K562 (cell line): Measurements from ENCODE around the gene FBLN2. TPM values are rescaled to one million over a fixed set of nuclear protein-coding genes. Genes with fewer than 3 reads are reported as not detected.

Source experiments
- ELF1 ChIP-seq: fragments of 200-800 bp; sonication (Bioruptor generic); IDR thresholded peaks from 2 replicates; pipeline ENCODE4 v1.6.1; 2016; ENCODE audit warnings: missing genetic modification characterization, missing compliant biosample characterization
- ELK1 ChIP-seq: sonication (generic); formaldehyde crosslinking; IDR thresholded peaks from 2 replicates; pipeline ENCODE4 v1.8.1; 2022; ENCODE audit warnings: missing genetic modification reagents
- HOXB6 ChIP-seq: fragments of 250-450 bp; sonication (Bioruptor Pico); IDR thresholded peaks from 2 replicates; pipeline ENCODE4 v1.5.1; 2022; ENCODE audit warnings: mild to moderate bottlenecking, borderline replicate concordance
- RBM25 ChIP-seq: fragments of 200-400 bp; formaldehyde crosslinking; IDR thresholded peaks from 2 replicates; pipeline ENCODE4 v1.6.1; 2018; ENCODE audit warnings: low read length, low read depth, moderate library complexity; ENCODE audit not compliant: severe bottlenecking
- USF1 ChIP-seq: sonication (generic); formaldehyde crosslinking; IDR thresholded peaks from 2 replicates; pipeline ENCODE4 v1.9.0; 2022; ENCODE audit warnings: mild to moderate bottlenecking, missing genetic modification reagents
- XRCC3 ChIP-seq: fragments of 450-650 bp; IDR thresholded peaks from 2 replicates; pipeline ENCODE4 v1.6.1; 2017; ENCODE audit warnings: mild to moderate bottlenecking, moderate library complexity
- ZFP36 ChIP-seq: fragments of 150-350 bp; IDR thresholded peaks from 2 replicates; pipeline ENCODE4 v1.6.1; 2018; ENCODE audit warnings: low read length, low read depth; ENCODE audit not compliant: partially characterized antibody
- polyA plus RNA-seq, 8 experiments: library from polyadenylated mRNA; depleted of rRNA in 4 of 8; stranded (reverse) in 5 of 8; unstranded in 3 of 8; fragments of >200 nt; fragmentation: Nextera tagmentation in 2 of 8; fragmentation: Illumina TruSeq in 1 of 8; extraction: Ambion mirVana in 2 of 8; extraction: Trizol in 1 of 8; gene quantifications; 2 replicates each; pipeline versions ENCODE4 v1.2.1 to v1.2.3, GENCODE V29; 2011 to 2014; ENCODE audit warnings: inconsistent platforms in 1 of 8, missing spikeins in 1 of 8
- total RNA-seq, 7 experiments: library from RNA; depleted of rRNA in 6 of 7; stranded (reverse); fragments of >200 nt in 6 of 7; fragmentation: Illumina TruSeq in 2 of 7; extraction: Trizol in 2 of 7; gene quantifications; 2 replicates each; pipeline versions ENCODE4 v1.2.1 to v1.2.3, GENCODE V29; 2011 to 2021; ENCODE audit warnings: low replicate concordance in 1 of 7
- TF ChIP-seq, protein P1 (sequence below), 2 experiments: fragments of 450-650 bp; formaldehyde crosslinking in 1 of 2; IDR thresholded peaks; 2 replicates each; pipeline versions ENCODE4 v1.4.0 to v1.6.1; 2014 to 2020; ENCODE audit warnings: mild to moderate bottlenecking in 2 of 2, borderline replicate concordance in 1 of 2, low read depth in 1 of 2
- TF ChIP-seq, protein P2 (sequence below): sonication (generic); formaldehyde crosslinking; IDR thresholded peaks from 2 replicates; pipeline ENCODE4 v1.8.0; 2022; ENCODE audit warnings: mild to moderate bottlenecking, missing genetic modification reagents
- TF ChIP-seq, protein P3 (sequence below), 2 experiments: fragments of 200-800 bp in 1 of 2; sonication (Bioruptor generic) in 1 of 2; sonication (generic) in 1 of 2; formaldehyde crosslinking in 1 of 2; IDR thresholded peaks in 1 of 2; conservative IDR thresholded peaks in 1 of 2; 2 replicates each; pipeline versions ENCODE4 v1.5.0 to v1.6.1; 2016 to 2020; ENCODE audit warnings: missing compliant biosample characterization in 1 of 2, missing genetic modification characterization in 1 of 2, missing genetic modification reagents in 1 of 2
- TF ChIP-seq, protein P4 (sequence below): fragments of 250-450 bp; sonication (Bioruptor Pico); IDR thresholded peaks from 2 replicates; pipeline ENCODE4 v1.8.0; 2022; ENCODE audit warnings: moderate library complexity, mild to moderate bottlenecking, inconsistent platforms

The FBLN2 gene
- total and polyA plus RNA-seq, 9 of the 15 experiments (the other 6 are each of a cell fraction or from before 2014, with no cell fraction given), result 0.03 to 0.10 (median 0.04) TPM; not detected in 6

DNA sequence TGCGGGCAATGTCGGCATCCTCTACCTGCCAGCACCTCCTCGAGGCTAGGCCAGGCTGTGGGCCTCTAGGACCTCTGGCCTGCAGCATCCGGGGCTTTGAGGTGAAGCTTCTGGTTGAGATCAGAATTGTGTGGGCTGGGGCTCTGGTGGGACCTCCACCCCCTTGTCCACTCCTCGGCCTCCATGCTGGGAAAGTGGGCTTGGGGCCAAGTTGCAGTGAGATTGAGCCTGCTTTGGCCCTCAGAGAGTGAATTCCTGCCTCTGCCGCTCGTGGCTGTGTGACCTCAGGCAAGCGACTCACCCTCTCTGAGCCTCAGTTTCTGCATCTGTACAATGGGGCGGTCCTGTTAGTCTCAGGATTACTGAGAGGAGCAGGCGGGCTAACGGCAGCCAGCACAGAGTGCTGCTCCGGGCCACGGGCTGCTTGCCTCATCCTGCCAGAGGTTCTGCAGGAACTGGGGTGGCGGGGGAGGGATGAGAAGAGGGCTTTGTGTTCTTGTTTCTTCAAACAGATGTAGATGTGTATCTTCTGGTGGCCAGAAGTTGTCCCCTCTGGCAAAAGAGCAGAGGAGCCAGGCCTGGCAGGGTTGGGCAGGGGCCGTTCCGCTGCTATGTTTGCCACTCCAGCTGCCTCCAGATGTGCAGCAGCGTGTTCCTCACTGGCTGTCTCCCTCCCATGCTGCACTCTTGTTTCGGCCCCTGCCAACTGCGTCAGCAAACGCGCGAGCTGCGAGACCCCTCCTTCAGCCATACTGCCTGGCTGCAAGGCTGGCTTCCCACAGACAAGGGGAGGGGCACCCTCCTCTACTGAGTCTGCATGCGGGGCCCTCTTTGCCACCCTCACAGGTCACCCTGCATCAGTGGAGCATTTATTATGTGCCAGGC, 33.7 kb downstream of the FBLN2 start (continued):
- TF ChIP-seq RBM25 (peak; percentile 91), USF1 (CRISPR knock-in tag) (no peak), HOXB6 (CRISPR knock-in tag) (no peak), ELF1 (tag) (no peak), ELK1 (CRISPR knock-in tag) (no peak), ZFP36 (peak; percentile 85), XRCC3 (no peak)
- TF ChIP-seq, protein P1, sequence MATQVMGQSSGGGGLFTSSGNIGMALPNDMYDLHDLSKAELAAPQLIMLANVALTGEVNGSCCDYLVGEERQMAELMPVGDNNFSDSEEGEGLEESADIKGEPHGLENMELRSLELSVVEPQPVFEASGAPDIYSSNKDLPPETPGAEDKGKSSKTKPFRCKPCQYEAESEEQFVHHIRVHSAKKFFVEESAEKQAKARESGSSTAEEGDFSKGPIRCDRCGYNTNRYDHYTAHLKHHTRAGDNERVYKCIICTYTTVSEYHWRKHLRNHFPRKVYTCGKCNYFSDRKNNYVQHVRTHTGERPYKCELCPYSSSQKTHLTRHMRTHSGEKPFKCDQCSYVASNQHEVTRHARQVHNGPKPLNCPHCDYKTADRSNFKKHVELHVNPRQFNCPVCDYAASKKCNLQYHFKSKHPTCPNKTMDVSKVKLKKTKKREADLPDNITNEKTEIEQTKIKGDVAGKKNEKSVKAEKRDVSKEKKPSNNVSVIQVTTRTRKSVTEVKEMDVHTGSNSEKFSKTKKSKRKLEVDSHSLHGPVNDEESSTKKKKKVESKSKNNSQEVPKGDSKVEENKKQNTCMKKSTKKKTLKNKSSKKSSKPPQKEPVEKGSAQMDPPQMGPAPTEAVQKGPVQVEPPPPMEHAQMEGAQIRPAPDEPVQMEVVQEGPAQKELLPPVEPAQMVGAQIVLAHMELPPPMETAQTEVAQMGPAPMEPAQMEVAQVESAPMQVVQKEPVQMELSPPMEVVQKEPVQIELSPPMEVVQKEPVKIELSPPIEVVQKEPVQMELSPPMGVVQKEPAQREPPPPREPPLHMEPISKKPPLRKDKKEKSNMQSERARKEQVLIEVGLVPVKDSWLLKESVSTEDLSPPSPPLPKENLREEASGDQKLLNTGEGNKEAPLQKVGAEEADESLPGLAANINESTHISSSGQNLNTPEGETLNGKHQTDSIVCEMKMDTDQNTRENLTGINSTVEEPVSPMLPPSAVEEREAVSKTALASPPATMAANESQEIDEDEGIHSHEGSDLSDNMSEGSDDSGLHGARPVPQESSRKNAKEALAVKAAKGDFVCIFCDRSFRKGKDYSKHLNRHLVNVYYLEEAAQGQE (IDR thresholded peaks at IDR 0.05; ENCODE audit: borderline replicate concordance), result no peak
- TF ChIP-seq, protein P1 (CRISPR knock-in tag; IDR thresholded peaks at IDR 0.05; ENCODE audit: low read depth), result no peak
- TF ChIP-seq, protein P2, sequence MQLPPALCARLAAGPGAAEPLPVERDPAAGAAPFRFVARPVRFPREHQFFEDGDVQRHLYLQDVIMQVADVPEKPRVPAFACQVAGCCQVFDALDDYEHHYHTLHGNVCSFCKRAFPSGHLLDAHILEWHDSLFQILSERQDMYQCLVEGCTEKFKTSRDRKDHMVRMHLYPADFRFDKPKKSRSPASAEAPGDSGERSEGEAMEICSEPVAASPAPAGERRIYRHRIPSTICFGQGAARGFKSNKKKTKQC (CRISPR knock-in tag), result no peak
- TF ChIP-seq, protein P3, sequence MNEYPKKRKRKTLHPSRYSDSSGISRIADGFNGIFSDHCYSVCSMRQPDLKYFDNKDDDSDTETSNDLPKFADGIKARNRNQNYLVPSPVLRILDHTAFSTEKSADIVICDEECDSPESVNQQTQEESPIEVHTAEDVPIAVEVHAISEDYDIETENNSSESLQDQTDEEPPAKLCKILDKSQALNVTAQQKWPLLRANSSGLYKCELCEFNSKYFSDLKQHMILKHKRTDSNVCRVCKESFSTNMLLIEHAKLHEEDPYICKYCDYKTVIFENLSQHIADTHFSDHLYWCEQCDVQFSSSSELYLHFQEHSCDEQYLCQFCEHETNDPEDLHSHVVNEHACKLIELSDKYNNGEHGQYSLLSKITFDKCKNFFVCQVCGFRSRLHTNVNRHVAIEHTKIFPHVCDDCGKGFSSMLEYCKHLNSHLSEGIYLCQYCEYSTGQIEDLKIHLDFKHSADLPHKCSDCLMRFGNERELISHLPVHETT (CRISPR knock-in tag; conservative IDR thresholded peaks at IDR 0.05 in 1 of 2, IDR thresholded peaks at IDR 0.05 in 1 of 2), result no peak
- TF ChIP-seq, protein P4, sequence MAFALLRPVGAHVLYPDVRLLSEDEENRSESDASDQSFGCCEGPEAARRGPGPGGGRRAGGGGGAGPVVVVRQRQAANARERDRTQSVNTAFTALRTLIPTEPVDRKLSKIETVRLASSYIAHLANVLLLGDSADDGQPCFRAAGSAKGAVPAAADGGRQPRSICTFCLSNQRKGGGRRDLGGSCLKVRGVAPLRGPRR (CRISPR knock-in tag), result no peak
